HG02588 (cell line): Measurements from ENCODE around the gene TMEM143.

Experiments used
- ATAC-seq: cut with Tn5 transposase; IDR thresholded peaks from one replicate; pipeline ENCODE4 v1.9.1; 2021; ENCODE audit warnings: mild to moderate bottlenecking, moderate library complexity; ENCODE audit not compliant: unreplicated experiment

TMEM143 gene

DNA sequence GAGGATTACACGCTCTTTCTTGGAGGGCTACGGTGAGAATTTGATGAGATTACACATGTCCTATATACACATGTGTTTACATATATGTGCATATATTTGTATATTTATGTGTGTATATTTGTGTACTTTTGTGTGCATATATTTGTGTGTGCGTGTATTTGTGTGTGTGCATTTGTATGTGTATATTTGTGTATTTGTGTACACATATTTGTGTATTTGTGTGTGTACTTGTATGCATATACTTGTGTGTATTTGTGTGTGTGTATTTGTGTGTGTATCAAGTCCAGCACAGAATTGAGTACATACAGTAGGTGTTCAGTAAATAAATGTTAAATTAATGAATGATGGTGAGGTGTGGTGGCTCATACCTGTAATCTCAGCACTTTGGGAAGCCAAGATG is 1.8 kb downstream of the TMEM143 start:
- no peak for ATAC-seq

DNA sequence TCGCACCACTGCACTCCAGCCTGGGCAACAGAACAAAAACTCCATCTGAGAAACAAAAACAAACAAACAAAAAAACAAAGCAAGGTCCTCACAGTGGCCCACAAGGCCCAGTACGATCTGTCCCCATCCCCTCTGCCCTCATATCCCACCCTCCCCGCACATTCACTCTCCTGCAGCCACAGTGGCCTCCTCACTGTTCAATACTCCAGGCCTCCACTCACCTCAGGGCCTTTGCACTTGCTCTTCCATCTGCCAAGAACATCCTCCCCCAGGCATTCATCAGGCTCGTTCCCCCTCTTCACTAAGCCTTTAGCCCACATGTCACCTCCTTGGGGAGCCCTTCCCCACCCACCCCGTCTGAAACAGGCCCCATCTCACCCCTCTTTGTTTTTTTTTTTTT is 4.6 kb downstream of the TMEM143 start:
- no peak for ATAC-seq

DNA sequence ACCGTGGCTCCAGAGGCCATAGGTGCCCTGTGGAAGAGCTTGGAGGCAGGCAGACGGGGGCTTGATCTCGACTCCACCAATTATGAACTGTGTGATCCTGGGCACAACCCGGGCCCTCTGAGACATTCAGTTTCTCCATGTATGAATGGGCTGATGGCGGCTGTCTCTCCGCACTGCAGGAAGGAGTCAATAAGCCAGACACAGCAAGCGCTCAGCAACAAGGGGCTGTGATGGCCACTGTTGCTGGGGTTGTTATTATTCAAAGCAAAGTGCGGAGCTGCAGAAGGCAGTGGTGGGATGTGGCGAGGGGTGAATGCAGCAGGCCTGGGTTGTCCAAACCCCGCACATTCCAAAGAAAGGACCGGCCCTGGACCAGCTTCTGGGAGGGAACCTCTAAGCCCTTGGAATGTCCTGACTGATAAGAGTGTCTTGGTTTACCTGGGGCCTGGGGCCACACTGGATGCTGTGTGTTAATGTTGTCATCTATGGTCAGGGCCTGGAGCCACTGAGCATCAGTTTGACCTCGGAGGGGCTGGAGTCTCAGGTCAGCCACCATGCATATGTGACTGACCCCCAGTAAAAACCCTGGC is 8.3 kb downstream of the TMEM143 start:
- no peak for ATAC-seq

DNA sequence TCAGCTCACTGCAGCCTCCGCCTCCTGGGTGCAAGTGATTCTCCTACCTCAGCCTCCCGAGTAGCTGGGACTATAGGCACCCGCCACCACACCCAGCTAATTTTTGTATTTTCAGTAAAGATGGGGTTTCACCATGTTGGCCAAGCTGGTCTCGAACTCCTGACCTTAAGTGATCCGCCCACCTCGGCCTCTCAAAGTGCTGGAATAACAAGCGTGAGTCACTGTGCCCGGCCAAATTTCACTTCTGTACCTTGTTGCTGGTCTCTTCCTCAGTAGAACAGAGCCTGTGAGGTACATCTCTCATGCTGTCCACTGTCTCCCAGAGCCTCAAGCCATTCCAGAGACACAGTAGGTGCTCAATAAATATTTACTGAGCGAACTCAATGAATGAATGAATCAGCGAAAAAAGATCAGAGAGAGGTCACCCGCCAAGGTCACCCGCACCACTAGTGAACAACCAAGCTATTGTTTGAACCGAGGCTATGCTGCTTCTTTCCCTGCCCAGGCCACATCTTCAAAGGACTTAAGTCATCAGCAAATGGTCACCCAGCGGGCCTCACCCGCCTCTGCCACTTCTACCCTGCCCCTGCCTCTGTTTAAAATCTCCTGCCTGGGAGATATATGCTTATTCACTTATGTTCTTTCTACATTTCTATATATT is 9.3 kb downstream of the TMEM143 start:
- no peak for ATAC-seq

DNA sequence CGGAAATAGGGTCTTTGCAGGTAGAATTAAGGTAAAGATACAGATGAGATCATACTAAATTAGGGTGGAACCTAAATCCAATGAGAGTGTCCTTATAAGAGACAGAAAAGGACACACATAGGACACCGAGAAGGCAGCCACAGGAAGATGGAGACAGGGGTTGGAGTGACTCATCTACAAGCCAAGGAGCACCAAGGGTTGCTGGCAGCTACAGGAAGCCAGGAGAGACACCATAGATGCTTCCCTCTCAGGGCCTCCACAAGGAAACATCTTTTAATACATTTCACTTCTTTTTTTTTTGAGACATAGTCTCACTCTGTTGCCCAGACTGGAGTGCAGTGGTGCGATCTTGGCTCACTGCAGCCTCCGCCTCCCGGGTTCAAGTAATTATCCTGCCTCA is 10.1 kb downstream of the TMEM143 start:
- ATAC-seq, result no peak

DNA sequence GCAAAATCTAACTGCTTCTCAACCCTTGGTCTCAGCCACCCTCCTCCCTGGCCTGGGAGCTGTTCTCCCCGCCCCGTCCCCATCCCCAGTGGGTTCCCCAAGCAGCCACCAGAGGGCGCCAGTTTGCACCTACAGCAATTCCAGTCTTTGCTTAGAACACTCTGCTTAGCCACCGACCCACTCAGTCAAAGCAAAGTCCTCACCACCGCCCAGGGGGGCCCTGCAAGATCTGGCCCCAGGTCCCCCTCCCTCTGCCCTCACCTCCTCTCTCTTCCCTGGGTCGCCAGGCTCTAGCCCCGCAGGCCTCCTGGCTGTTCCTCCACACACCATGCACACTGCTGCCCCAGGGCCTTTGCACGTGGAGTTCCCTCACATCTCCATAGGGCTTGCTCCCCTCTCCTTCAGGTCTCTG is 12.4 kb downstream of the TMEM143 start:
- no peak for ATAC-seq

DNA sequence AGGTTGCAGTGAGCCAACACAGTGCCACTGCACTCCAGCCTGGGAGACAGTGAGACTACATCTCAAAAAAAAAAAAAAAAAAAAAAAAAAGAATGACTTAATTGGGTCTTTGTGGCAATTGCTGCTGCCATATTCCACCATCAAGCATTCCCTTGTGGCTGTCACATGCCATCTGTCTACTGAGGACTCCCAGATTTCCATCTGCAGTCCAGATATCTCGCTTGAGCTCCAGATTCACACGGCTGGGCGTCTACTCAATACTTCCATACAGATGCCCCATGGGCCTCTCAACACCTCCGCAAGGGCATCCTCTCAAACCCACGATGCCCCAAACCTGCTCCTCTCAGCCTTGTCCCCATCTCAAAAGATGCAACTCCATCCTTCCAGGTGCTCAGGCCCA is 12.9 kb downstream of the TMEM143 start:
- ATAC-seq, result no peak

DNA sequence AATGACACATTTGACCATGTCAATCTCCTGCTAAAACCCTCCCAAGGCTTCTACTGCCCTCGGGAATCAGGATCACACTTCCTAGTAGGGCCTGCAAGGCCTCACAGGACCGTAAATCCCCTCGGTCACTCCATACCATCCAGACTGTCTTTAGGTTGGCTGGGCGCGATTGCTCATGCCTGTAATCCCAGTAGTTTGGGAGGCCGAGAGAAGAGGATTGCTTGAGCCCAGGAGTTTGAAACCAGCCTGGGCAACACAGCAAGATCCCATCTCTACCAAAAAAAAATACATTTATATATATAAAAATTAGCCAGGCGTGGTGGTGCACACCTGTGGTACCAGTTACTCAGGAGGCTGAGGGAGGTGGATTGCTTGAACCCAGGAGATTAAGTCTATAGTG is 15.0 kb downstream of the TMEM143 start:
- no peak for ATAC-seq

DNA sequence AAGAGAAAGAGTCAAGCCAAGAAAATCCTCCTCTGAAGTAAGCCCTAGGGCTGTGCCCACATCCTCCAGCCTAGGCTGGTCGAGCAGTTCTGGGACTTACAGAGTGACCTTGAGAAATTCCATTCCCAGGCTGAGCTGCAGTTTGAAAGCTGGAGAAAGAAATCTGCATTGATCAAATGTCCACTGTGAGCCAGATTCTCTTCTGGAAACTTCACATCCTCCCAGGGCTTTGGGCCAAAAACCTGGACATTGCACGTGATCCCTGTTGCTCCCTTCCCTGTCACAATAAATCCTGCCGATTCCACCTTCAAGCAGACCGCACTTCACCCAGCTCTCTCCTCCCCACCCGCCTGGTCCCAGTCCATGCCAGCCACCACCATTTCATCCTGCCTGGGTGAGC is 15.7 kb downstream of the TMEM143 start:
- ATAC-seq, result no peak

DNA sequence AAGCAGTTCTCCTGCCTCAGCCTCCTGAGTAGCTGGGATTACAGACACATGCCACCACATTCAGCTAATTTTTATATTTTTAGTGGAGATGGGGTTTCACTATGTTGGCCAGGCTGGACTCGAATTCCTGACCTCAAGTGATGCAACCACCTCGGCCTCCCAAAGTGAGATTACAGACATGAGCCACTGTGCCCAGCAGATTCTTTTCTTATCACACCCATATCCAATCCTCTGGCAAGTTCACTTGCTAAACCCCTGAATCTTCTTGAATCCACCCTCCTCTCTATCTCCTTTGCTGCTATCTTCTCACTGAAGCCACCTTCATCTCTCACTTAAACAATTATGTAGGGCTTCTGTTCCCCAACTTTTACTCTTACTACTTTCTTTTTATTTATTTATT is 17.5 kb downstream of the TMEM143 start:
- no peak for ATAC-seq

DNA sequence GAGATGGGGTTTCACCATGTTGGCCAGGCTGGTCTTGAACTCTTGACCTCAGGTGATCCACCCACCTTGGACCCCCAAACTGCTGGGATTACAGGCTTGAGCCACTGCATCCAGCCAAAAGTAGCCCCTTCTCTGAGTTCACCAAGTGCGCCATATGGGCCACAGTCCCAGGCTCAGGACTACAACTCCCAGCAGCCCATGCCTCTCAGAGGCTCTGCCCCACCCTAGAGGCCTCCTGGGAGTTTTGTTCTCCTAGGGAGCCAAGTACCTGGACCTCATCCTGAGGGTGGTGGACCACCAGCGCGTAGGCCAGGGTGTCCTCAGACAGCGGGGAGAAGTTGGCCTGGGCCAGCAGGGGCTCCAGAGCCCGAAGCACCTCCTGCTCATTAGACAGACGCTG is 18.8 kb downstream of the TMEM143 start:
- no peak for ATAC-seq

DNA sequence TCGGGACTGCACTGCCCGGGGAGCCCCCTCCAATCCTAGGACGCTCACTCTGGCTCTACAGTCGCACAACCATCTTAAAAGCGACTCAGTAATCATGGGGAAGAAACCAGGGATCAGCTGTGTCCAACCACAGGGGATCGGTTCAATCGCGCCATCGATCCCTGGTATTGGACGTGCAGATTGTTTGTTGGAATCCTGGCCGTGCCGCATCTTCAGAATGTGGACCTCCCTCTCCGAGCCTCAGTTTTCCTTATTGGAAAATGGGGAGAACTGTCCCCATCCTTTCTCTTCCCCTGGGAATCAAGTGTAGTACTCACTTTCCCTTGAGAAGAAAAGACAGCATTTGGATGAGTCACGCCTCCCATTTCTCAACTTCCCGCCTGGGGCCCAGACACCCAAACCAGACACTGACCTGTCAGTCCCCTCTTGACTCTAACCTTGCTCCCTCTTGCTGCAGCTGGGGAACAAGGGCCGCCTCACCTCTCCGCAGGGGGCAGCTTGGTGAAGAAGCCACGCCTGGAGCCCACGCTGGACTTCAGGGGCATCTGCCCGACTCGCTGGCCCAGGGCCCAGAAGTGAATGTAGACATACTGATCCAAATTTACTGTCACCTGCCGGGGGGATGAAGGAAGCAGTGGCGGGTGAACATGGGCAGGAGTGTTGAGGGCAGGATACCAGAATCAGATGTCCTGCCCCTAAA is 20.7 kb downstream of the TMEM143 start:
- no peak for ATAC-seq

DNA sequence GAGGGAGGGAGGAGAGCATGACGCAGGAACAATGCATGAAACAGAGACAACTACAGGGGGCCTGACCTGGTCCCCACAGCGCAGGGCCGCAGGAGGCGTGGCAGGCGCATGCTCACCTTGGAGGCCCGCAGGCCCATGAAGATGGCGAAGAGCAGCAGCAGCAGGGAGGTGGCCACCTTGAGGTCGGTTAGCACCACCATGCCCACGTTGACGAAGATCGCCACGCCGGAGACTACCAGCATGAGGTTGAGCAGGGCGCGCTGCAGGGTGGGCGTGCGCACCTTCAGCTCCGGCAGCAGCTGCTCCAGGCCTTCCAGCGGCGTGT is 21.4 kb downstream of the TMEM143 start:
- ATAC-seq, result no peak

DNA sequence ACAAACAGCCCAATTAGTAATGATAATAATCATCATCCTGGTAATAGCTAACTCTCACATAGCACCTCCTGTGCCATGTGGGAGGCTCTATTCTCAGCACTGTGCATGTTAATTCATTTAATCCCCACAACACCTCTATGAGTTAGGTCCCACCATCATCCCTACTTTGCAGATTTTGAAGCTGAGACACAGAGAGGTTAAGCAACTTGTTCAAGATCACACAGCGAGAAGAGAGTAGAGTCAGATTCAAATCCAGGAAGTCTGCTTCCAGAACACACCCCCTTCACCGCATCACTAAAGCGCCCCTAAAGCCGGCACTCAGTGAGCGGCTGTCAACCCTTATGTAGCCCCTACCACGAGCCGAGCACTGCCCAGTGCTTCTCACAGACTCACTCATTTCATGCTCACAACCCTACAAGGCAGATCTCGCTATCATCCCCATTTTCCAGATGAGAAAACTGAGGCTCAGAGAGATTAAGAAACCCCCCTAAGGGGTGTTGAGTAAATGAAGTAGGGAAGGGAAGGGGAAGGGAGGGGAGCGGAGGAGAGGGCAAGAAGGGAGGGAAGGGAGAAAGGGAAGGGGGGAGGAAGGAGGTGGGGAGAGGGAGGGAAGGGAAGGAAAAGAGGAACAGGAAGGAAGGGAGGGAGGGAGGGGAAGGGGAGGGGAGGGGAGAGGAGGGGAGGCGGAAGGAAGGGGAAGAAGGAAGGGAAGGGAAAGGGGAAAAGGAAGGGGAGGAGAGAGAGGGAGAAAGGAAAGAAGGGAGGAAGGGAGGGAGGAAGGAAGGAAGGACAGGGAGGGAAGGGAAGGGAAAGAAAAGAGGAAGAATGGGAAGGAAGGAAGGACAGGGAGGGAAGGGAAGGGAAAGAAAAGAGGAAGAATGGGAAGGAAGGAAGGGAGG is 22.0 kb downstream of the TMEM143 start:
- ATAC-seq, result no peak

DNA sequence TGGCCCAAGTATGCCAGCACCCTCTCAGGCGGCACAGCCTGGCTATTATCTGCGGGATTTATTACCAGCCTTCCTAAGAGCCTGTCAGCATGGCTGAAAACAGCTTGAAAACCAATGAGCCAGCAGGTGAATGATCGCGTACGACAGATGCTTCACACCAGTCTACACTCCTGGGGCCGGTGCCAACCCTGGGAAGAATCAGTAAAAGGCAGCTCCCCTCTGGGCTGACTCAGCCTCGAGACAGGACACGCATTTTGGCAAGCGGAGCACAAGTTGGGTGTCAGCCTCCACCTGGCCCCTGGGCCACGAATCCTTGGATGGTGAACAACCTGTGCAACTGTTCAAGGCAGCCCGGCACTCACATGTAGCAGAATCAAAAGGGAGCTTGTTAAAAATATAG is 22.7 kb downstream of the TMEM143 start:
- no peak for ATAC-seq

DNA sequence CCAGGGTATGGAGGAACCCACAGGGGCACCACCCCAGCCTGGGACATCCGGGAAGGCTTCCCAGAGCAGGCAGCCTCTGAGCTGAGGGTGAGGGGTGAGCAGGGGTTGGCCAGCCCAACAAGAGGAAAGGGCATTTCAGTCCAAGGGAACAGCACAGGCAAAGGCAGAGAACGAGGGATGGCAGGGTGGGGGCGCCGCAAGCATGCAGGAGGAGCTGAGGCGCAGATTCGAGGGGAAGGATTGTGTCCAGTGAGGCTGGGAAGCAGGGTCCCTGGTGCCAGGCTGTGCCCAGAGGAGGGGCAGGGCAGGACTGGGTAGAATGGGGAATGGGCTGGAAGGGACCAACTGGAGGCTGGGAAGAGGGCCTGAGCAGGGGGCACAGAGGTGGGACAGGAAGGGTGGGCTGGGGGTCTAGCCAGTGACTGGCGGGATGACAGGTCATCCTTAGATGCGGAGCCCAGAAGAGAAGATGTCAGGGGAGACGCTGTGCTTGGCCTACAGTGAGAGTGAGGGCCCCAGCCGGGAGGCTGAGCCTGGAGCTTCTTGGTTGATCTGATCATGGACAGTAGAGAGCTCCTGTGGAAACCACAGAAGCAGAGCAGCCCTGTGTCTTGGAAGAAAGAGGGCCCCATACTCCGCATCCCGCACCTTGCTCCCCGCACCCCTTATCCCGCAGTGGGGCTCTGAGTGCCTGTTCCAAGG is 24.8 kb downstream of the TMEM143 start:
- no peak for ATAC-seq

DNA sequence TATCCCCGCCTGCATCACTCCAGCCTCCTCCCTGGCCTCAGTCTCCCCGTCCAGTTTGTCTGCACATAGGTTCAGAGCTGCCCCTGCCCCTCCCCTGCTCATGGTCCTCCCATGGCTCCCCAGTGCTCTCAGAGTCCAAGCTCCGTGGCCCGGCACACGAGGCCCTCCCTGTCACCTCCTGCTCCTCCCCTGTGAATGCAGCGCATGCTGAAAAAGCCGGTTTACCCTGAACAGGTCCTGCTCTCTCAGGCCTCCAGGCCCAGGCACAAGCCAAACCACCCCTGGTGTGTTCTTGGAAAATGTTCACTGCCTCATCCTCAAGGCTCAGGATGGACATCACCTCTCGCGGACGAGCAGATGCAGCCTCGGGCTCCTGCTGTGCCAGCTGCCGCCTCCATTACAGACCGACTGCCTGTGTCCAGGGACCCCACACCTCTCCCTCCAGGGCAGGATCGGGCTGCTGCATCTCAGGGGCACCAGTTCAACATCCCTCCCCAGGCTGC is 25.4 kb downstream of the TMEM143 start:
- ATAC-seq, result no peak

DNA sequence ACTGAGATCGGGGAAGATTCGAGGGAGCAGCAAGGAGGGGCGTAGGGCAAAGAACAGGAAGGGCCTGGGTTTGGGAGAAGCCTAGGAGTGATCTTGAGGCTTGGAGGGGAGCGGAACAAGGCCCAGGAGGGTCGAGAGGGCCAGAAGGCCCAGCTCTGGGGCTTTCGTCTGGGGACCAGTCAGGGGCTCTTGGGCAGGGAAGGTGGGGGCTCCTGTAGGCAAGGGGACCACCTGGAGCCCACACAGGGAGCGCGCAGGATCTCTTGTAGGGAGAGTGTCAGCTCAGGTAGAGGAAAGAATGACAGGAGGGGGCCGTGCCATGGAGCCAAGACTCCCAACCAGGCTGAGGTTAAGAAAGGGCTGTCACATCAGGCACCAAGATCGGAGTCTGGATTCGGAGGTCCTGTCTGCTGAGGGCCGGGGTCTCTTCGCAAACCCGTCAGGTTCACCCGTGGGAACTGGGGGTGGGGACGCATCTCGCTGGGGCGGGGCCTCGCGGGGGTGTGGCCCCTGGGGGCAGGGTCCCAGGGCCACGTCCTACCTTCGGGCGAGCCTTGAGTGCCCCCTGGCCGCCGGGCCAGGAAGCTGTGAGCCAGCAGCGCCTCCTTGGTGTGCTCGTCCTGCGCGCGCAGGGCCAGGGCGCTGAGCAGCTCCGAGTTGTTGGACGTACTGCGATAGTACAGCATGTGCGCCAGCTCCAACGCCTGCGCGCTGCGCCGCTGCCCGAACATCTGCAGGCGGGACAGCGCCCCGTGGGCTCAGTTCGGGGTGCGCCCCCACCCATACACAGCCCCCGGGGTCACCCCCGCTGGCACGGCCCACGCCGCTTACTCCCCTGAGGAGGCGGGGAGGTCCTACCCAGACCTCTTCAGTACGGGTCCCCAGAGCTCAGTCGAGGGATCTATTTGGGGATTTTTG is 30.0 kb downstream of the TMEM143 start:
- ATAC-seq, result peak; percentile 46

DNA sequence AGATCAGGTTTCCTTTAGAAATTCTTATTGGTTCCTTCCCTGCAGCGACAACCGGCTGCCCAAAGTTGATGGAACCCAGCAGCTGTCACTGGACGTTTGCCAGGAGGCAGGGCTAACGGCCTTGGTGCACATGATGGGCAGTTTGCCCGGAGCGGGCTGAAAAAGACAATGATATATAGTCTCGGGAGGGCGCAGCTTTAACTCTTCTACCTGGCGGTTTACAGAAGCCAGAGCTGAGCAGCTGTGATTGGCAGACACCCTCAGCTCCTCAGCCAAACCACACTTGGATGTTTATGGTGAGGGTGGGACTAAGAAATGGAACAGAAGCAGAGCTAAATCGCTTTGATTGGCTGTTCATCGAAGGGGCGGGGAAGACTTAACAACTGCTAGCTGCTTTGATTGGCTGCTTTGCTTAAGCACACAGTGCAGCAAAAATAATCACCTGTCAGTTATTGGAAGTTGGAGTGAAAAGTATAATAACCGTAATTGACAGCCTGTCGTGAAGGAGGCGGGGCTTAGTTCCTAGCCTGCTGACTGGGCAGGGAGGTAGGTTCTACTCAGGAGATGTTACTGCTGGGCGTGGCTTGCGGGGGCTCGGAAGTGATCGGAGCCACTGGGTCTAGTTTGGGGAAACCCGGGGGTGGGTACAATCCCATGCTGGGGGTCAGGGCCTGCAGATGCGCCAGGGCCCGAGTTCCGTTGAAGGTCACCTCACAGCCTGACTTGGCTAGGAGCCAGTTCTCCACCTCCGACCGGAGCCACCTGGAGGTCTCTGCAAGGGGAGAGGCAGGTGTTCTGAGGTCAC is 30.9 kb downstream of the TMEM143 start:
- peak; percentile 52 for ATAC-seq
